H1 (cell line): ENCODE measurements around the gene WFDC11. TPM values are rescaled to one million over a fixed set of nuclear protein-coding genes. Genes with fewer than 3 reads are reported as not detected.
"Not testable (repeated sequence)": the region's sequence is repeated elsewhere in the genome, so short reads cannot be mapped to it uniquely, and the experiment has no call there.

Experiments
- CTCF ChIA-PET: fragments of 300-600 bp; sonication (Branson Sonifier 250); formaldehyde crosslinking; loops from one replicate; lab custom pipeline; 2021; ENCODE audit not compliant: partially characterized antibody; lab: Charles Lee
- POLR2A ChIA-PET: fragments of 300-600 bp; sonication (Branson Sonifier 250); formaldehyde crosslinking; loops from one replicate; lab custom pipeline; 2021; ENCODE audit warnings: inconsistent platforms; ENCODE audit not compliant: partially characterized antibody; lab: Charles Lee
- DNase-seq, 2 experiments: peaks; one replicate each; pipeline versions ENCODE4 v3.0.0 to v3.0.0-alpha.2; 2010 to 2022; ENCODE audit warnings: low spot score in 2 of 2, low read depth in 1 of 2, mixed read lengths in 1 of 2
- FAIRE-seq: peaks from 2 replicates; lab custom pipeline; 2011; peaks lifted over from hg19 to GRCh38; lab: Jason Lieb, UNC
- H2AFZ ChIP-seq: 2 replicates; pipeline ENCODE4 v1.8.1; 2012; ENCODE audit warnings: low read length, inconsistent platforms
- H2AK5ac ChIP-seq: 2 replicates; pipeline ENCODE4 v1.6.1; 2013; ENCODE audit warnings: low read depth, low read length
- H2BK120ac ChIP-seq: replicated peaks from 2 replicates; pipeline ENCODE3; 2013; ENCODE audit warnings: low read depth, low read length, inconsistent platforms
- H2BK12ac ChIP-seq: 2 replicates; pipeline ENCODE4 v1.6.1; 2013; ENCODE audit warnings: low read depth, low read length
- H2BK15ac ChIP-seq: 2 replicates; pipeline ENCODE4 v1.6.1; 2013; ENCODE audit warnings: low read length
- H2BK20ac ChIP-seq: 2 replicates; pipeline ENCODE4 v1.6.1; 2013; ENCODE audit warnings: low read length
- H2BK5ac ChIP-seq: 2 replicates; pipeline ENCODE4 v1.6.1; 2013; ENCODE audit warnings: low read depth, low read length
- H3K14ac ChIP-seq: 2 replicates; pipeline ENCODE4 v1.6.1; 2013; ENCODE audit warnings: inconsistent platforms; ENCODE audit not compliant: insufficient read length
- H3K18ac ChIP-seq: 2 replicates; pipeline ENCODE4 v1.6.1; 2013; ENCODE audit warnings: low read length; ENCODE audit errors: extremely low read depth
- H3K23ac ChIP-seq: 2 replicates; pipeline ENCODE4 v1.6.1; 2013; ENCODE audit warnings: inconsistent platforms; ENCODE audit not compliant: insufficient read length
- H3K23me2 ChIP-seq: 2 replicates; pipeline ENCODE4 v1.6.1; 2013; ENCODE audit warnings: low read depth, low read length
- H3K27ac ChIP-seq: 2 replicates; pipeline ENCODE4 v1.6.1; 2011; ENCODE audit warnings: low read depth, low read length, inconsistent platforms
- H3K27me3 ChIP-seq, 4 experiments: replicated peaks in 1 of 4; 1 replicate in 1 of 4; 2 replicates in 3 of 4; pipeline versions ENCODE4 v1.6.1 to v1.8.1; 2011 to 2013; ENCODE audit warnings: low read length in 3 of 4, mild to moderate bottlenecking in 3 of 4, inconsistent platforms in 2 of 4, mixed read lengths in 2 of 4, moderate library complexity in 1 of 4; ENCODE audit not compliant: control insufficient read depth in 3 of 4, insufficient read depth in 3 of 4; ENCODE audit errors: extremely low read depth in 1 of 4
- H3K36me3 ChIP-seq, 4 experiments: 2 replicates each; pipeline versions ENCODE4 v1.6.1 to v1.8.1; 2011 to 2013; ENCODE audit warnings: mild to moderate bottlenecking in 4 of 4, low read length in 3 of 4, moderate library complexity in 2 of 4, control low read depth in 1 of 4, inconsistent platforms in 1 of 4; ENCODE audit not compliant: insufficient read depth in 4 of 4, control insufficient read depth in 2 of 4
- H3K4ac ChIP-seq: replicated peaks from 2 replicates; pipeline ENCODE3; 2013; ENCODE audit warnings: low read length, low read depth, mixed read lengths, inconsistent platforms; ENCODE audit not compliant: insufficient read length
- H3K4me1 ChIP-seq, 4 experiments: replicated peaks in 1 of 4; 1 replicate in 1 of 4; 2 replicates in 3 of 4; pipeline versions ENCODE4 v1.6.1 to v1.8.1; 2011 to 2013; ENCODE audit warnings: low read length in 3 of 4, inconsistent platforms in 2 of 4, mixed read lengths in 1 of 4; ENCODE audit not compliant: insufficient read depth in 4 of 4, control insufficient read depth in 3 of 4
- H3K4me2 ChIP-seq, 2 experiments: 2 replicates each; pipeline versions ENCODE4 v1.6.1 to v1.8.1; 2011 to 2013; ENCODE audit warnings: low read depth in 2 of 2, low read length in 2 of 2, control low read depth in 1 of 2, inconsistent platforms in 1 of 2, mild to moderate bottlenecking in 1 of 2; ENCODE audit not compliant: insufficient read depth in 1 of 2
- H3K4me3 ChIP-seq, 4 experiments: fragments of 200-600, 300-600 bp in 1 of 4; sonication (generic), shearing (Covaris generic), sonication (Bioruptor Twin) in 1 of 4; 2 replicates each; pipeline versions ENCODE4 v1.5.1 to v1.8.1; 2011 to 2016; ENCODE audit warnings: low read length in 4 of 4, low read depth in 3 of 4, control low read depth in 2 of 4, inconsistent platforms in 2 of 4, mild to moderate bottlenecking in 2 of 4, mixed read lengths in 1 of 4, moderate library complexity in 1 of 4; ENCODE audit not compliant: insufficient read depth in 2 of 4; ENCODE audit errors: extremely low read depth in 1 of 4
- H3K56ac ChIP-seq: replicated peaks from 2 replicates; pipeline ENCODE3; 2013; ENCODE audit warnings: low read depth, mild to moderate bottlenecking, mixed read lengths, low read length, inconsistent platforms; ENCODE audit not compliant: insufficient read length
- H3K79me1 ChIP-seq: 2 replicates; pipeline ENCODE4 v1.6.1; 2013; ENCODE audit warnings: low read depth, low read length, control low read depth
- H3K79me2 ChIP-seq, 2 experiments: 2 replicates each; pipeline versions ENCODE4 v1.6.1 to v1.8.1; 2012 to 2013; ENCODE audit warnings: low read length in 2 of 2, mild to moderate bottlenecking in 2 of 2, inconsistent platforms in 1 of 2; ENCODE audit not compliant: insufficient read depth in 2 of 2, control insufficient read depth in 1 of 2
- H3K9ac ChIP-seq, 4 experiments: replicated peaks in 1 of 4; 1 replicate in 1 of 4; 2 replicates in 3 of 4; pipeline versions ENCODE4 v1.6.1 to v1.8.1; 2011 to 2013; ENCODE audit warnings: low read depth in 3 of 4, low read length in 3 of 4, control low read depth in 2 of 4, mild to moderate bottlenecking in 2 of 4, moderate library complexity in 2 of 4, inconsistent platforms in 1 of 4; ENCODE audit errors: extremely low read depth in 1 of 4
- H3K9me3 ChIP-seq, 2 experiments: 2 replicates each; pipeline versions ENCODE4 v1.6.1 to v1.8.1; 2012 to 2013; ENCODE audit warnings: mild to moderate bottlenecking in 2 of 2, moderate library complexity in 2 of 2, control low read depth in 1 of 2, inconsistent platforms in 1 of 2, low read depth in 1 of 2, low read length in 1 of 2, mixed read lengths in 1 of 2; ENCODE audit not compliant: insufficient read depth in 2 of 2
- H4K20me1 ChIP-seq, 2 experiments: replicated peaks in 1 of 2; 2 replicates each; pipeline versions ENCODE3 to v1.8.1; 2011 to 2013; ENCODE audit warnings: inconsistent platforms in 2 of 2, low read length in 2 of 2, mild to moderate bottlenecking in 1 of 2; ENCODE audit not compliant: insufficient read depth in 2 of 2, control insufficient read depth in 1 of 2
- H4K5ac ChIP-seq: 2 replicates; pipeline ENCODE4 v1.6.1; 2013; ENCODE audit warnings: low read length, low read depth, mixed read lengths, inconsistent platforms; ENCODE audit not compliant: insufficient read length
- H4K8ac ChIP-seq: 2 replicates; pipeline ENCODE4 v1.8.0; 2013; ENCODE audit warnings: mild to moderate bottlenecking, moderate library complexity, low read length, inconsistent platforms; ENCODE audit not compliant: insufficient read depth; ENCODE audit errors: extremely low read depth
- H4K91ac ChIP-seq: replicated peaks from 2 replicates; pipeline ENCODE3; 2013; ENCODE audit warnings: low read length, mixed read lengths, inconsistent platforms; ENCODE audit not compliant: insufficient read length
- WGBS, 2 experiments: shearing (Covaris generic) in 1 of 2; methylation state at CpG; one replicate each; pipeline versions ENCODE4 v1.1.6 to v1.1.7; 2013 to 2015; ENCODE audit warnings: low lambda C conversion rate in 2 of 2, mixed read lengths in 2 of 2, inconsistent platforms in 1 of 2, low coverage in 1 of 2, missing lambda C conversion rate in 1 of 2; ENCODE audit not compliant: insufficient replicate concordance in 2 of 2, insufficient coverage in 1 of 2, insufficient read length in 1 of 2; ENCODE audit errors: extremely low coverage in 1 of 2, missing lambda C conversion rate in 1 of 2; 5-methylcytosine and 5-hydroxymethylcytosine counted together
- polyA plus RNA-seq, 7 experiments: library from polyadenylated mRNA; depleted of rRNA in 3 of 7; stranded (reverse) in 5 of 7; unstranded in 2 of 7; fragments of >200 nt in 5 of 7; fragments of 200-250 nt in 2 of 7; gene quantifications; 1 replicate in 5 of 7; 2 replicates in 1 of 7; 4 replicates in 1 of 7; pipeline versions ENCODE4 v1.2.1 to v1.2.3, GENCODE V29; 2011 to 2013; ENCODE audit warnings: missing spikeins in 2 of 7, mixed read lengths in 2 of 7
- total RNA-seq: library from RNA; stranded (reverse); fragmentation: NEBNext Ultra II Directional; extraction: Animal tissue kit (Norgen Biotek cat#: 25700); gene quantifications from 2 replicates; pipeline ENCODE4 v1.2.1, GENCODE V29; 2021

WFDC11 gene
- total and polyA plus RNA-seq, 2 of the 8 experiments (the other 6 are each of a cell fraction or from before 2014, with no cell fraction given) = not detected

DNA sequence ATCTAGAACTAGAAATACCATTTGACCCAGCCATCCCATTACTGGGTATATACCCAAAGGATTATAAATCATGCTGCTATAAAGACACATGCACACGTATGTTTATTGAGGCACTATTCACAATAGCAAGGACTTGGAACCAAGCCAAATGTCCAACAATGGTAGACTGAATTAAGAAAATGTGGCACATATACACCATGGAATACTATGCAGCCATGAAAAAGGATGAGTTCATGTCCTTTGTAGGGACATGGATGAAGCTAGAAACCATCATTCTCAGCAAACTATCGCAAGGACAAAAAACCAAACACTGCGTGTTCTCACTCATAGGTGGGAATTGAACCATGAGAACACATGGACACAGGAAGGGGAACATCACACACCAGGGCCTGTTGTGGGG is 13.0 kb downstream of the WFDC11 start:
- POLR2A ChIA-PET, H3K4ac ChIP-seq, H4K20me1 ChIP-seq, H3K14ac ChIP-seq, H3K9ac ChIP-seq, H3K4me3 ChIP-seq, H2AK5ac ChIP-seq, H3K23me2 ChIP-seq, H3K18ac ChIP-seq, H3K79me1 ChIP-seq, H2AFZ ChIP-seq, H2BK120ac ChIP-seq, H4K8ac ChIP-seq, H2BK5ac ChIP-seq, H2BK15ac ChIP-seq, H2BK20ac ChIP-seq, H3K56ac ChIP-seq, H3K4me2 ChIP-seq, H3K79me2 ChIP-seq, H4K5ac ChIP-seq, H3K23ac ChIP-seq, H3K27ac ChIP-seq, H3K9me3 ChIP-seq, H3K4me1 ChIP-seq, H2BK12ac ChIP-seq, H3K27me3 ChIP-seq, H4K91ac ChIP-seq, FAIRE-seq, DNase-seq, H3K36me3 ChIP-seq: not testable (repeated sequence)
- CTCF ChIA-PET = interaction anchor here (1.7 kb wide), 1 partner anchor 114 kb away, joined by 4 read pairs; no protein-coding TSS in a partner anchor
- WGBS, 2 experiments = 89% methylated on average over 3 of the region's 3 CpGs; no CpG with 5 or more reads in 1 of the 2 experiments

- H2BK12ac ChIP-seq, POLR2A ChIA-PET, H3K9ac ChIP-seq, H4K5ac ChIP-seq, H3K23ac ChIP-seq, H3K14ac ChIP-seq, H3K27ac ChIP-seq, H2BK15ac ChIP-seq, DNase-seq, H3K27me3 ChIP-seq, H4K20me1 ChIP-seq, H3K4me3 ChIP-seq, H3K18ac ChIP-seq, H4K8ac ChIP-seq, H2BK20ac ChIP-seq, H3K79me1 ChIP-seq, H2AFZ ChIP-seq, FAIRE-seq, H3K4me1 ChIP-seq, H4K91ac ChIP-seq, H3K36me3 ChIP-seq, H2AK5ac ChIP-seq, H2BK5ac ChIP-seq, H3K23me2 ChIP-seq, H3K56ac ChIP-seq, H3K79me2 ChIP-seq, H2BK120ac ChIP-seq, H3K4me2 ChIP-seq, H3K4ac ChIP-seq: not testable (repeated sequence)
- CTCF ChIA-PET = interaction anchor here (0.6 kb wide), 1 partner anchor 22 kb away, joined by 3 read pairs; the partner anchor contains the start of gene WFDC10A
- H3K9me3 ChIP-seq = peaks cover 15 to 22% of the 10 kb centered on the region in 2 experiments
- WGBS, 2 experiments = 93% methylated on average over 7 of the region's 7 CpGs; no CpG with 5 or more reads in 1 of the 2 experiments
Observed at GRCh38 chr20:45651726-45652125, 18.3 kb downstream of the WFDC11 start.
